ENCODE results near the gene KRT20. TPM values are rescaled to one million over a fixed set of nuclear protein-coding genes. Genes with fewer than 3 reads are reported as not detected.

Gene KRT20
- total and polyA plus RNA-seq, 2 of the 4 experiments (the other 2 are of a cell fraction), result not detected

DNA sequence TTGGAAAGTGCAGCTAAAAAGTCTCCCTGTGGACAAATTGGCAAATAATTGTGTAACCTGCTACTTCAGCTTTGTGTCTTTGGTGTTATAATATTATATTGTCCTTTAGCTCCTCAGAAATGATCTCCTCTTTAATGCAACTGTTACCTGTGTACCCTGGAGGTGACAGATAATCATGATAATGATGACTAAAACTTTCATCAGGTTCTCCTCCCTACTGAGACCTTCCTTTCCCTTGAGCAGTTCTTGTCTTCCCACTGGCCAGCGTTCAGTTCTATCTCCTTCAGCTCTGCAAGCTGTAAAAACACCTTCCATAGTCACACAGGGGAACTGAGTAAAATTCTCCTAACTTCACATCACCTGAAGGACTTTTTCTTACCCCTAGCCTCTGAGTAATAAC, 32.7 kb downstream of the KRT20 start:
- BruUV-seq (replicated peaks), result no TSS peak
- in situ Hi-C loops (cut with MboI; ENCODE audit: low sequenced_read_pairs), result no loop called here
- dilution Hi-C loops (cut with HindIII; ENCODE audit: low sequenced_read_pairs, unreplicated experiment), result no loop called here
- peak overlapping the region; percentile 61; the same call in 1 of the 2 replicates for H4K5ac ChIP-seq (ENCODE audit: low read depth, low read length)
- H3K27ac ChIP-seq (ENCODE audit: insufficient read depth, low read length), result no peak overlapping the region
- no peaks in the 10 kb centered on the region for H4K20me1 ChIP-seq (ENCODE audit: insufficient read depth, low read length)
- ChIA-PET CTCF (interaction anchor here (1.1 to 1.2 kb wide), 2 partner anchors 22 to 796 kb away, joined by 3 read pairs; no protein-coding TSS in a partner anchor), POLR2A (ENCODE audit: unreplicated experiment) (no interaction called here)
- WGBS, 2 experiments (ENCODE audit: extremely low coverage in 2 of 2, insufficient read length in 1 of 2), result no CpG with 5 or more reads among the region's 1 CpG
- TF ChIP-seq BHLHE40 (IDR thresholded peaks at IDR 0.05; ENCODE audit: low read depth, low read length) (no peak), RCOR1 (IDR thresholded peaks at IDR 0.05; ENCODE audit: insufficient replicate concordance, low read length) (no peak), MAFK (IDR thresholded peaks at IDR 0.05; ENCODE audit: low read depth, low read length) (no peak), NFE2L2 (IDR thresholded peaks at IDR 0.05; ENCODE audit: low read depth, low read length) (no peak), SMC3 (IDR thresholded peaks at IDR 0.05; ENCODE audit: low read depth, low read length) (no peak), FOS (IDR thresholded peaks at IDR 0.05; ENCODE audit: low read depth, low read length) (no peak)
- TF ChIP-seq, protein P1, sequence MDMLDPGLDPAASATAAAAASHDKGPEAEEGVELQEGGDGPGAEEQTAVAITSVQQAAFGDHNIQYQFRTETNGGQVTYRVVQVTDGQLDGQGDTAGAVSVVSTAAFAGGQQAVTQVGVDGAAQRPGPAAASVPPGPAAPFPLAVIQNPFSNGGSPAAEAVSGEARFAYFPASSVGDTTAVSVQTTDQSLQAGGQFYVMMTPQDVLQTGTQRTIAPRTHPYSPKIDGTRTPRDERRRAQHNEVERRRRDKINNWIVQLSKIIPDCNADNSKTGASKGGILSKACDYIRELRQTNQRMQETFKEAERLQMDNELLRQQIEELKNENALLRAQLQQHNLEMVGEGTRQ (IDR thresholded peaks at IDR 0.05; ENCODE audit: low read depth, low read length), result no peak
- 0 out of 2 replicates have a peak overlapping the region, but pooled peaks have one; percentile 68 for H3K23ac ChIP-seq (ENCODE audit: low read depth, low read length)
- peak overlapping the region; percentile 95; the same call in 1 of the 2 replicates for H3K18ac ChIP-seq (ENCODE audit: low read depth, low read length)
- peak overlapping the region; percentile 61; the same call in 1 of the 2 replicates for H2BK20ac ChIP-seq (ENCODE audit: low read depth, low read length)
- intact Hi-C loops (cut with micrococcal nuclease), result no loop called here
- no peak overlapping the region; the same call in 1 of the 2 replicates for H3K56ac ChIP-seq (ENCODE audit: extremely low read depth, insufficient read depth, low read length)
- no peaks in the 10 kb centered on the region for H3K9me3 ChIP-seq (ENCODE audit: control insufficient read depth, insufficient read depth, low read length)
- no peak overlapping the region for H2AFZ ChIP-seq (replicated peaks; ENCODE audit: low read length, poor library complexity)
- H3K4ac ChIP-seq (ENCODE audit: low read depth, low read length), result peak overlapping the region; percentile 33; the same call in 1 of the 2 replicates
- H4K91ac ChIP-seq (ENCODE audit: insufficient read depth, low read depth, low read length), result no peak overlapping the region
- no peak overlapping the region for H3K4me3 ChIP-seq (ENCODE audit: insufficient read depth, low read depth, low read length)
- H3K9me1 ChIP-seq (ENCODE audit: insufficient read depth, low read length), result no peaks in the 10 kb centered on the region
- ATAC-seq (ENCODE audit: low read depth) (no peak), DNase-seq (no peak)
- H3K27me3 ChIP-seq (ENCODE audit: control insufficient read depth, insufficient read depth, low read length), result no peaks in the 10 kb centered on the region
- H3K4me2 ChIP-seq (ENCODE audit: low read depth, low read length), result no peak overlapping the region
- no peaks in the 10 kb centered on the region for H3K36me3 ChIP-seq (ENCODE audit: control insufficient read depth, insufficient read depth, low read length)
- H2BK15ac ChIP-seq (ENCODE audit: low read depth, low read length), result peak overlapping the region; percentile 72
- peak overlapping the region; percentile 42 for H2BK5ac ChIP-seq (ENCODE audit: low read depth, low read length, poor library complexity, severe bottlenecking)
- peak overlapping the region; percentile 87 for H2BK120ac ChIP-seq (ENCODE audit: low read depth, low read length)
- 0 out of 4 replicates have a peak overlapping the region, but pooled peaks have one; percentile 12 to 24 for H4K8ac ChIP-seq (ENCODE audit: low read depth in 2 of 2, low read length in 2 of 2)
- peaks cover 16% of the 10 kb centered on the region for H3K4me1 ChIP-seq (ENCODE audit: control insufficient read depth, insufficient read depth, low read length)
- 0 out of 2 replicates have a peak overlapping the region, but pooled peaks have one; percentile 17 for H3K14ac ChIP-seq (replicated peaks; ENCODE audit: low read depth, low read length)
- no peak overlapping the region for H2AK9ac ChIP-seq (replicated peaks; ENCODE audit: low read depth, low read length, poor library complexity)
- H3K9ac ChIP-seq (ENCODE audit: low read depth, low read length), result no peak overlapping the region
- H3K79me1 ChIP-seq (ENCODE audit: low read depth in 1 of 2, low read length in 2 of 2), result peaks cover 0 to 4% of the 10 kb centered on the region in 2 experiments; a peak in 1 of 4 replicates
- H2AK5ac ChIP-seq (ENCODE audit: low read depth, low read length), result 0 out of 2 replicates have a peak overlapping the region, but pooled peaks have one; percentile 2
